ENCODE results near the gene GATB.

DNA sequence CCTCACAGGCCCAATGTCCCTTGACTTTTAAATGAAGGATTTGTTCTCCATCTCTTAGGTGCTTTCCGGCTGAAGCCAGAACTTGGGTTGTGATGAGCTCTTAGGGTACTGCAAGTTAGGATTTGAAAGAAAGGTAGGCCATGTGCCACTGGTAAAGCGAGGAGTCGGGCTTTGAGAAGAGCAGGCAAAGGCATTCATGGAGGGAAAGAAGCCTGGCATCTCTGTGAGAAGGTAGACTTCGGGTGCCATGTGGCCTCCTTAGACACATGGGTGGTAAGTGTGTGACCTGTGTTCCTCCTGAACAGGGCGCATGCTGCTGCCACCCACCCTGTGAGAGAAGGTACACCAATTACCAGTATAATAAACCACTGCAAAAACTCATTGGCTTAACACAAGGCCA, 102.9 kb downstream of the GATB start:
- no peak for TF ChIP-seq POLR2A (IDR thresholded peaks at IDR 0.05; ENCODE audit: low read depth, low read length)
- TF ChIP-seq, protein P1, sequence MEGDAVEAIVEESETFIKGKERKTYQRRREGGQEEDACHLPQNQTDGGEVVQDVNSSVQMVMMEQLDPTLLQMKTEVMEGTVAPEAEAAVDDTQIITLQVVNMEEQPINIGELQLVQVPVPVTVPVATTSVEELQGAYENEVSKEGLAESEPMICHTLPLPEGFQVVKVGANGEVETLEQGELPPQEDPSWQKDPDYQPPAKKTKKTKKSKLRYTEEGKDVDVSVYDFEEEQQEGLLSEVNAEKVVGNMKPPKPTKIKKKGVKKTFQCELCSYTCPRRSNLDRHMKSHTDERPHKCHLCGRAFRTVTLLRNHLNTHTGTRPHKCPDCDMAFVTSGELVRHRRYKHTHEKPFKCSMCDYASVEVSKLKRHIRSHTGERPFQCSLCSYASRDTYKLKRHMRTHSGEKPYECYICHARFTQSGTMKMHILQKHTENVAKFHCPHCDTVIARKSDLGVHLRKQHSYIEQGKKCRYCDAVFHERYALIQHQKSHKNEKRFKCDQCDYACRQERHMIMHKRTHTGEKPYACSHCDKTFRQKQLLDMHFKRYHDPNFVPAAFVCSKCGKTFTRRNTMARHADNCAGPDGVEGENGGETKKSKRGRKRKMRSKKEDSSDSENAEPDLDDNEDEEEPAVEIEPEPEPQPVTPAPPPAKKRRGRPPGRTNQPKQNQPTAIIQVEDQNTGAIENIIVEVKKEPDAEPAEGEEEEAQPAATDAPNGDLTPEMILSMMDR (conservative IDR thresholded peaks at IDR 0.05; ENCODE audit: low read depth, low read length) = no peak
- TF ChIP-seq RAD21 (IDR thresholded peaks at IDR 0.05; ENCODE audit: low read length) = no peak
- TF ChIP-seq, protein P2, sequence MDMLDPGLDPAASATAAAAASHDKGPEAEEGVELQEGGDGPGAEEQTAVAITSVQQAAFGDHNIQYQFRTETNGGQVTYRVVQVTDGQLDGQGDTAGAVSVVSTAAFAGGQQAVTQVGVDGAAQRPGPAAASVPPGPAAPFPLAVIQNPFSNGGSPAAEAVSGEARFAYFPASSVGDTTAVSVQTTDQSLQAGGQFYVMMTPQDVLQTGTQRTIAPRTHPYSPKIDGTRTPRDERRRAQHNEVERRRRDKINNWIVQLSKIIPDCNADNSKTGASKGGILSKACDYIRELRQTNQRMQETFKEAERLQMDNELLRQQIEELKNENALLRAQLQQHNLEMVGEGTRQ (IDR thresholded peaks at IDR 0.05; ENCODE audit: low read depth, low read length) = no peak
- TF ChIP-seq MAFK (IDR thresholded peaks at IDR 0.05; ENCODE audit: low read depth, low read length) = no peak
- no peak for TF ChIP-seq MXI1 (IDR thresholded peaks at IDR 0.05; ENCODE audit: borderline replicate concordance, low read depth, low read length)
- TF ChIP-seq SMC3 (IDR thresholded peaks at IDR 0.05; ENCODE audit: low read depth, low read length) = no peak
- no peak for TF ChIP-seq MAZ (IDR thresholded peaks at IDR 0.05; ENCODE audit: borderline replicate concordance, low read depth, low read length)
- TF ChIP-seq CEBPB (IDR thresholded peaks at IDR 0.05; ENCODE audit: low read depth, low read length) = no peak
- no peak for TF ChIP-seq RFX5 (IDR thresholded peaks at IDR 0.05; ENCODE audit: low read depth, low read length)
- TF ChIP-seq, protein P3, sequence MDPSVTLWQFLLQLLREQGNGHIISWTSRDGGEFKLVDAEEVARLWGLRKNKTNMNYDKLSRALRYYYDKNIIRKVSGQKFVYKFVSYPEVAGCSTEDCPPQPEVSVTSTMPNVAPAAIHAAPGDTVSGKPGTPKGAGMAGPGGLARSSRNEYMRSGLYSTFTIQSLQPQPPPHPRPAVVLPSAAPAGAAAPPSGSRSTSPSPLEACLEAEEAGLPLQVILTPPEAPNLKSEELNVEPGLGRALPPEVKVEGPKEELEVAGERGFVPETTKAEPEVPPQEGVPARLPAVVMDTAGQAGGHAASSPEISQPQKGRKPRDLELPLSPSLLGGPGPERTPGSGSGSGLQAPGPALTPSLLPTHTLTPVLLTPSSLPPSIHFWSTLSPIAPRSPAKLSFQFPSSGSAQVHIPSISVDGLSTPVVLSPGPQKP (IDR thresholded peaks at IDR 0.05; ENCODE audit: borderline replicate concordance, low read depth, low read length) = no peak
- TF ChIP-seq CHD1 (IDR thresholded peaks at IDR 0.05; ENCODE audit: low read depth, low read length) = no peak

All from IMR-90 (cell line).